Subcutaneous adipose tissue (tissue), 4 donors: ENCODE results near the gene MRPL44. TPM values are rescaled to one million over a fixed set of nuclear protein-coding genes. Genes with fewer than 3 reads are reported as not detected.

ENCODE experiments used
- total RNA-seq, 4 donors: library from RNA; depleted of rRNA; stranded (reverse); fragments of >200 nt; gene quantifications; one replicate each; pipeline ENCODE4 v1.1.0, GENCODE V29; 2016
- TF ChIP-seq, protein P1 (sequence below): fragments of 450-650 bp; IDR thresholded peaks from one replicate; pipeline ENCODE4 v1.5.1; 2016; ENCODE audit warnings: low read depth, mild to moderate bottlenecking, control low read depth, antibody characterized with exemption, moderate library complexity

The MRPL44 gene
- total RNA-seq, 4 donors from 2014 or later, result 21.8 to 30.4 (median 22.6) TPM

DNA sequence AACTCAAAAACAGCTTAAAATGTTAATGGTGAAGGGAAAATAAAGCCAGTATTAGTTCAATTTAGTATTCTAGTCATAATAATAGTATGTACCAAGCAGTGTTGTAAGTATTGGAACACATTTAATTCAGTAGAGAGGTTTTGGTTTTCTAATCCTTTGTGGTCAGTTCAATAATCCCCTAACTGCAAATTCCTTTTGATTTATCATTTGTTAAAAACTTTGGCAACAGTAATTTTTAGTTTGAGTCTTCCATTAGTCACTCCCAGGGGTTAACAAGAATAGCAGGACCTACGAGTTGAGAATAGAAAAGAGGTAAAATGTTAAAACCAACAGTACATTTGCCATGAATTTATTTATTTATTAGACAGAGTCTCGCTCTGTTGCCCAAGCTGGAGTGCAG, 10.7 kb downstream of the MRPL44 start:
- TF ChIP-seq, protein P1, sequence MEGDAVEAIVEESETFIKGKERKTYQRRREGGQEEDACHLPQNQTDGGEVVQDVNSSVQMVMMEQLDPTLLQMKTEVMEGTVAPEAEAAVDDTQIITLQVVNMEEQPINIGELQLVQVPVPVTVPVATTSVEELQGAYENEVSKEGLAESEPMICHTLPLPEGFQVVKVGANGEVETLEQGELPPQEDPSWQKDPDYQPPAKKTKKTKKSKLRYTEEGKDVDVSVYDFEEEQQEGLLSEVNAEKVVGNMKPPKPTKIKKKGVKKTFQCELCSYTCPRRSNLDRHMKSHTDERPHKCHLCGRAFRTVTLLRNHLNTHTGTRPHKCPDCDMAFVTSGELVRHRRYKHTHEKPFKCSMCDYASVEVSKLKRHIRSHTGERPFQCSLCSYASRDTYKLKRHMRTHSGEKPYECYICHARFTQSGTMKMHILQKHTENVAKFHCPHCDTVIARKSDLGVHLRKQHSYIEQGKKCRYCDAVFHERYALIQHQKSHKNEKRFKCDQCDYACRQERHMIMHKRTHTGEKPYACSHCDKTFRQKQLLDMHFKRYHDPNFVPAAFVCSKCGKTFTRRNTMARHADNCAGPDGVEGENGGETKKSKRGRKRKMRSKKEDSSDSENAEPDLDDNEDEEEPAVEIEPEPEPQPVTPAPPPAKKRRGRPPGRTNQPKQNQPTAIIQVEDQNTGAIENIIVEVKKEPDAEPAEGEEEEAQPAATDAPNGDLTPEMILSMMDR, result no peak

DNA sequence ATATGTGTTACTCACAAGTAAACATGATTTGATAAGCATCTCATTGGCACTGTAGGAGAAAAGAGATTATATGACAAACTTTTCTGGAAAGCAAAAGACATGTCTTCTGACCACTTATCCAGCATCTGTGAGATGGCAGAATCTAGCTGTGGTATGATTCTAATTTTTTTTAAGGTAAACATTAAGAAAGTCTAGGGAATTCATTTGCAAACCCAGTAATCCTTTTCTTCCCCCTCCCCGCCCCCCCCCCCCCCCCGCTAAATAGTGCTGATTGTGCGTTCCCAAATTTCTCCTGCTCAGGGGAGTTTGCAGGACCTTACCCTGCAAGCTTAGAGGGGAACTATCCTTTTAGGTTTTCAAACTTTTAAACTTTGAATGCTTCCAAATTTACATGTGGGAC, 12.1 kb downstream of the MRPL44 start:
- TF ChIP-seq, protein P1, result no peak

DNA sequence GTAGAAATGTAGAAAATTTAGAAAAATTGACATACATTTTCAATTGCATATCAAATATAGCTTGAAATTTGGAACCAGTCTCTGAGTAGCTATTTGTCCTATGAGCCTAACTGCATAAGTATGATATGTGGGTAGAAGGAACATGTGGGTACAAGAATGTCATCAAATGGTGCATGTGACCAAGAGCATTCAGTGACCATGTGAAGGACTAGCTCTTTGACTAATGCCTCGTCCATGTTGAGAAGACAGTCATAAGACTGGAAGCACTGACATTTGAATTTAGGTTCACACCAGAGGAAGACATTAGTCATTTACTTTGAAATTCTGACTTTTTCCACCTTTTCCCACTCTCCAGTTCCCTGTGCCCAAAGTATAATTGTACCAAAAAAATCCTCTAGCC, 12.6 kb downstream of the MRPL44 start:
- TF ChIP-seq, protein P1, result no peak

DNA sequence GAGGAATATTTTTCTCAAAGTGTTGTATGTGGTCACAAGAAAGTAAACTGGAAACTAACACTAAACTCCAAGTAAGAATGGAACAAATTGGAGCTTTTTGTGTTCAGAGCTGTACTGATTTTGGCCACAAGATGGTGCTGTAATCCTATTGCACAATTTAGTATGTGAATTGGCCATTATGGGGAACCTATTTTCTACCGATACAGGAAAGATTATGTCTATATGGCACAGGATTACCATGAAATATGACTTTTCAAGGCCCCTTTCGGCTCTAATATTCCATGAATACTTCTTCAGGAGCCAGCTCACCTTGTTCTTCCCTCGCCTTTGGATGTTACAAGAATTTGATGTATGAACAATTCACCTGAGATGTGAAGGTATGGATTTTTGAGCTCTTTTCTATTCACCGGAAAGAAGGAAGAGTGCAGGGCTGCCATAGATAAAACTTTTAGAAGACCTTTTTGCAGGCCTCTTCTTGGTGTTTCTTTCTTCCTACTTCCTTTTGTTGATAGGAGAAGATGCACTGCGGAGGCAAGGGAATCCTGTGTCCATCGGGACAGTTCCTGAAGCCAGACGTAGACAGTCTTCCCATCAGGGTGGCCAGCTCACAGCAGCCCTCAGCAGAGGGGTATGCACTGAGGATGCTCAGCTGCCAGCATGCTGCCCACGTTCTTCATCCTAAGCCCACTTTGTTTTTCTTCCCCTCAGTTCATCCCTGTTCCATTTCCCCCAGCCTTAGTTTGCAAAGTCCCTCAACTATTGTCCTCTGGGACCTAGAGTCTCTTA, 13.3 kb downstream of the MRPL44 start:
- TF ChIP-seq, protein P1, result no peak

DNA sequence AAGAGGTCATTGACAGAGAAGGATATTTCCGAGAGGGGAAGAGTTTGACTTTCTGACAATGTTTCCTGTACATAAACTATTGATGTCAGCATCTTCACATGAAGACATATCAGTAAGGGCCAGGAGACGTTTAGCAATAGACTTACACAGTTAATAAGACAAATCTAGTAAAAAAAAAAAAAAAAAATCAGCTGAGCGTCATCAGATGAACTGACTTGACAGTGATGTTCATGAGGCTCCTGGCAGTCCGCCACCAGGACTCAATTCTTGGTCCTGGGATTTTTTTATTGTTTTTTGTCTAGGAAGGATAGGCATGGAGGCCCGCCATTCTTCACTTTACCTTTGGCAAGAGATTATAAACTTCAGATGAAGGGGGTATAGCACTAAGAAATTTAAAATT, 14.5 kb downstream of the MRPL44 start:
- TF ChIP-seq, protein P1, result no peak

DNA sequence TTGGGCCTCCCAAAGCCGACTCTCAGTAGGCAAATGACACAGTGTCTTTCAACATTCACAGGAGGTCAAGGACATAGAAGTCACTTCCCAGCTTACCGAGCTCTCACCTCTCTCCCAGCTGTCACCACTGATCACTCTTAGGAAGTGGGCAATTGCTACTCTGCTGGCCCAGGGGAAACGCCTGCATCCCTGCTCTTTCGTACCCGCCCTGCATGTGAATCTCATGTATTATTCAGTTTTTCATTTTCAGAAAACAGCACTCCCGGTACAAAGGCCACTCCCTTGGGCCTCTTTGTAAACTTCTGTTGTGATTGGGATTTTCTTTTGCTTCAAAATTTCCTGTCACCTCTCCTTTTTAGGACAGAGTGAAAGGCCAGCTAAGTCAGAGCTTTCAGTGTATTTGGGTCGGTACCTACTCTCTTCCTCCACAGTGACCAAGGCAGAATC, 15.4 kb downstream of the MRPL44 start:
- TF ChIP-seq, protein P1, result no peak

DNA sequence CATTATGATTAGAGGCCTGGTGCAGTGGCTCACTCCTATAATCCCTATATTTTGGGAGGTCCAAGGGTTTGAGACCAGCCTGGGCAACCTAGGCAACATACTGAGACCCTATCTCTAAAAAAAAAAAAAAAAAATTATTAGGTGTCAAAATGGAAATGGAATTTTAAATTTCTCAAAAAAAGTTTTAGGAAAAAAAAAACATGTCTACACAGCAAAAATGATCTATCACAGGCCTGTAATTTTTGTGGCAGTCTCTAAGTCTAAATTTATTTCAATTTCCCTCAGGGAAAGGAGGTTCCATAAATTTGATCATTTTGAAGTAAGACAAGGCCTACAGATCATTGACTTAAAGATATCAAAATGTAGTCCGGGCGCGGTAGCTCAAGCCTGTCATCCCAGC, 16.3 kb downstream of the MRPL44 start:
- TF ChIP-seq, protein P1, result no peak
